Inflammatory macrophage treated with lipopolysaccharide for 4 hours (primary cell): ENCODE results near the gene GAGE12E.
"Not testable (repeated sequence)": the region's sequence is repeated elsewhere in the genome, so short reads cannot be mapped to it uniquely, and the experiment has no call there.

Source experiments
- DNase-seq: peaks from one replicate; pipeline ENCODE4 v3.0.0-alpha.2; 2020

The GAGE12E gene

DNA sequence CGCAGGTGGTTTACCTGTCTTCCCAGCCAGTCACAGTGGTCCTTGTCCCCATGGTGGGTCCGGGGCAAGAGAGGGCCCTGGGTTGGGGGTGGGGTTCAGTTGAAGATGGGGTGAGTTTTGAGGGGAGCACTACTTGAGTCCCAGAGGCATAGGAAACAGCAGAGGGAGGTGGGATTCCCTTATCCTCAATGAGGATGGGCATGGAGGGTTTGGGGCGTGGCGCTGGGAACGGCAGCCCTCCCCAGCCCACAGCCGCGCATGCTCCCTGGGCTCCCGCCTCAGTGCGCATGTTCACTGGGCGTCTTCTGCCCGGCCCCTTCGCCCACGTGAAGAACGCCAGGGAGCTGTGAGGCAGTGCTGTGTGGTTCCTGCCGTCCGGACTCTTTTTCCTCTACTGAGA, at the start of gene GAGE12E:
Gene GAGE12E (plus strand): TSS at position 301 of the 400 bp plus-strand sequence. CDS start 1,155 bp downstream, outside the sequence.
- DNase-seq = not testable (repeated sequence)

- DNase-seq = not testable (repeated sequence)
These were observed 19.2 kb upstream of the GAGE12E start, which contains the start of gene GAGE12C for GRCh38 chrX:49531877-49532276. GAGE12C (plus strand) TSS chrX:49532177; CDS start chrX:49533332, 1,155 bp downstream.

DNA sequence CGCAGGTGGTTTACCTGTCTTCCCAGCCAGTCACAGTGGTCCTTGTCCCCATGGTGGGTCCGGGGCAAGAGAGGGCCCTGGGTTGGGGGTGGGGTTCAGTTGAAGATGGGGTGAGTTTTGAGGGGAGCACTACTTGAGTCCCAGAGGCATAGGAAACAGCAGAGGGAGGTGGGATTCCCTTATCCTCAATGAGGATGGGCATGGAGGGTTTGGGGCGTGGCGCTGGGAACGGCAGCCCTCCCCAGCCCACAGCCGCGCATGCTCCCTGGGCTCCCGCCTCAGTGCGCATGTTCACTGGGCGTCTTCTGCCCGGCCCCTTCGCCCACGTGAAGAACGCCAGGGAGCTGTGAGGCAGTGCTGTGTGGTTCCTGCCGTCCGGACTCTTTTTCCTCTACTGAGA, 9.7 kb upstream of the GAGE12E start, which contains the start of gene GAGE12D:
Gene GAGE12D (plus strand): TSS at position 301 of the 400 bp plus-strand sequence. CDS start 1,155 bp downstream, outside the sequence.
- not testable (repeated sequence) for DNase-seq

DNA sequence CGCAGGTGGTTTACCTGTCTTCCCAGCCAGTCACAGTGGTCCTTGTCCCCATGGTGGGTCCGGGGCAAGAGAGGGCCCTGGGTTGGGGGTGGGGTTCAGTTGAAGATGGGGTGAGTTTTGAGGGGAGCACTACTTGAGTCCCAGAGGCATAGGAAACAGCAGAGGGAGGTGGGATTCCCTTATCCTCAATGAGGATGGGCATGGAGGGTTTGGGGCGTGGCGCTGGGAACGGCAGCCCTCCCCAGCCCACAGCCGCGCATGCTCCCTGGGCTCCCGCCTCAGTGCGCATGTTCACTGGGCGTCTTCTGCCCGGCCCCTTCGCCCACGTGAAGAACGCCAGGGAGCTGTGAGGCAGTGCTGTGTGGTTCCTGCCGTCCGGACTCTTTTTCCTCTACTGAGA, 9.5 kb downstream of the GAGE12E start, which contains the start of gene GAGE12F:
Gene GAGE12F (plus strand): TSS at position 301 of the 400 bp plus-strand sequence. CDS start 1,155 bp downstream, outside the sequence.
- not testable (repeated sequence) for DNase-seq

DNA sequence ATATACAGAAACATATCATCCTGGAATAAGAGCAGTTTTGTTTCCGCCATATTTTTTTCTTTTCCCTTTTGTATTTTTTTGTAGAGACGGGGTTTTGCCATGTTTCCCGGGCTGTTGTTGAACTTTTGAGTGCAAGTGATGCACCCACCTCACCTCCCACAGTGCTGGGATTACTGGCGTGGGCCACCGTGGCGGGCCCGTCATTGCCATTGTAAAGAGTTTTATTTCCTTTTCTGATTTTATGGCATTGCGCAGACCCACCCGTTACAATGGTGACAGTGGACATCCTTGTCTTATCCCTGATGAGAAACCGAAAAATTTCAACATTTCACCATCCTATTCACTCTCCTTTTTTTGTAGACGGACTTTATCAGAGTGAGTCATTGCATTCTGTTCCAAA, 17.6 kb downstream of the GAGE12E start:
- not testable (repeated sequence) for DNase-seq

DNA sequence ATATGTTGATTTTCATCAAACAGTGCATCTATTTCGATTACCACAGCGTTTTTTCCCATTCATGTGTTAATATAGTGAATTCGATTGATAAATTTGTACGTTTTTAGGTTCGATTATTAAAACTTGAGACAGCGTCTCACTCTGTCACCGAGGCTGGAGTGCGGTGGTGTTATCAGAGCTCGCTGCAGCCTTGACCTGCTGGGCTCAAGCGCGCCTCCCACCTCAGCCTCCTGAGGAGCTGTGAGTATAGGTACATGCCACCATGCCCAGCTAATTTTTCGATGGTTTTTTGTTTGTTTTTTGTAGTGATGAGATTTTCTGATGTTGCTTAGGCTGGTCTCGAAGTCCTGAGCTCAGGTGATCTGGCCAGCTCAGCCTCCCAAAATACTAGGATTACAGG, 18.1 kb downstream of the GAGE12E start:
- DNase-seq = not testable (repeated sequence)

- DNase-seq = not testable (repeated sequence)
These were observed 19.0 kb downstream of the GAGE12E start, which contains the start of gene GAGE12G for GRCh38 chrX:49570100-49570499. GAGE12G (plus strand) TSS chrX:49570400; CDS start chrX:49571555, 1,155 bp downstream.

GRCh38 chrX:49579649-49580048, 28.6 kb downstream of the GAGE12E start, which contains the start of gene GAGE12H:
GAGE12H (plus strand) TSS chrX:49579949; CDS start chrX:49581104, 1,155 bp downstream.
- DNase-seq = not testable (repeated sequence)

GRCh38 chrX:49589196-49589595, 38.1 kb downstream of the GAGE12E start, which contains the start of gene GAGE2A:
GAGE2A (plus strand) TSS chrX:49589496; CDS start chrX:49590651, 1,155 bp downstream.
- DNase-seq = not testable (repeated sequence)

- not testable (repeated sequence) for DNase-seq
These were observed 38.8 kb downstream of the GAGE12E start for GRCh38 chrX:49589769-49590478.

GRCh38 chrX:49590488-49590887, 39.4 kb downstream of the GAGE12E start:
- DNase-seq = not testable (repeated sequence)

DNA sequence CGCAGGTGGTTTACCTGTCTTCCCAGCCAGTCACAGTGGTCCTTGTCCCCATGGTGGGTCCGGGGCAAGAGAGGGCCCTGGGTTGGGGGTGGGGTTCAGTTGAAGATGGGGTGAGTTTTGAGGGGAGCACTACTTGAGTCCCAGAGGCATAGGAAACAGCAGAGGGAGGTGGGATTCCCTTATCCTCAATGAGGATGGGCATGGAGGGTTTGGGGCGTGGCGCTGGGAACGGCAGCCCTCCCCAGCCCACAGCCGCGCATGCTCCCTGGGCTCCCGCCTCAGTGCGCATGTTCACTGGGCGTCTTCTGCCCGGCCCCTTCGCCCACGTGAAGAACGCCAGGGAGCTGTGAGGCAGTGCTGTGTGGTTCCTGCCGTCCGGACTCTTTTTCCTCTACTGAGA, 47.6 kb downstream of the GAGE12E start, which contains the start of gene GAGE1:
Gene GAGE1 (plus strand): TSS at position 301 of the 400 bp plus-strand sequence. CDS start 1,155 bp downstream, outside the sequence.
- DNase-seq = not testable (repeated sequence)
